Vagina (tissue), 2 donors: ENCODE measurements around the gene C1QTNF6.

Experiments
- CTCF ChIP-seq, 3 experiments: fragments of 450-650 bp in 2 of 3; fragments of 200-600 bp in 1 of 3; sonication (generic) in 1 of 3; IDR thresholded peaks; one replicate each; pipeline ENCODE4 v1.5.1; 2017 to 2019; ENCODE audit warnings: antibody characterized with exemption in 3 of 3, mild to moderate bottlenecking in 2 of 3, moderate library complexity in 2 of 3
- POLR2A ChIP-seq, 2 donors: fragments of 450-650 bp; IDR thresholded peaks; one replicate each; pipeline ENCODE4 v1.6.1; 2017; ENCODE audit warnings: antibody characterized with exemption in 2 of 2, mild to moderate bottlenecking in 2 of 2, moderate library complexity in 2 of 2

GRCh38 chr22:37172266-37173245 is 15.5 kb downstream of the C1QTNF6 start:
- TF ChIP-seq CTCF (IDR thresholded peaks at IDR 0.05) = no peak
- TF ChIP-seq POLR2A (IDR thresholded peaks at IDR 0.05) = no peak
